NCI-H1092 (cell line): ENCODE measurements around the gene CDCA4.

ENCODE experiments used
- DNase-seq: peaks from one replicate; lab custom pipeline; 2025; lab: John Stamatoyannopoulos, UW

CDCA4 gene

GRCh38 chr14:105013150-105013785 is 7.6 kb downstream of the CDCA4 start:
- no peak for DNase-seq

GRCh38 chr14:105012171-105012985 is 8.5 kb downstream of the CDCA4 start:
- DNase-seq = no peak

DNA sequence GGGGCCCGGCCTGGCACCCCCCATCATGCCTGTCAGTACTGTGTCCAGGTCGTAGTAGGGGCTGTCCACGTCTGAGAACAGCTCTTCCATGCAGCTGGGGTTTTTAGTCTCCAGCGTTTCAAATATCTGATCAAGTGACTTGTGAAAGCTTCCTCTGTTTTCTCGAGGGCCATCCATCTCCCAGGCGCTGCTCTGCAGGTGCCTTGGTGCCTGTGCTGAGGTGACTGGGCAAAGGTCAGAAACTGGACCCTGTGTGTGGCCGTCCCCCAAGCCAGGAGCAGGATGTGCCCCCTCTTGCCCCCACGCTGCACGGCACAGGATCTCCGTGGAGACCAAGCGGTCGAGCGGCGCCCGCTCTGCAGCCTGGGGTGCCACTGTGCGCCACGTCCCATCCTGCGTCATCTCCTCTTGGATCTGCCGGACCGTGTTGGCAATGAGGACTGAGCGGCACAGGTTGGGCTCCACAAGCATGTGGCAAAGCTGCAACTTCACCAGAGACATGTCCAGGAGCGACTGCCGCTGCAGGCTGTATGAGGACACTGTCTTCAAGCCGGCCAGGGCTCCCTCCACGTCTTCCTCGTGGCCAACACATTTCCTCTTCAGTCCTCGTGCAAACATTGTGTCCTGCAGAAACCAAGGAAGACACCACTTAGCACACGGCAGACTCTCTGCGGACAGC is 9.4 kb downstream of the CDCA4 start:
- DNase-seq = no peak

DNA sequence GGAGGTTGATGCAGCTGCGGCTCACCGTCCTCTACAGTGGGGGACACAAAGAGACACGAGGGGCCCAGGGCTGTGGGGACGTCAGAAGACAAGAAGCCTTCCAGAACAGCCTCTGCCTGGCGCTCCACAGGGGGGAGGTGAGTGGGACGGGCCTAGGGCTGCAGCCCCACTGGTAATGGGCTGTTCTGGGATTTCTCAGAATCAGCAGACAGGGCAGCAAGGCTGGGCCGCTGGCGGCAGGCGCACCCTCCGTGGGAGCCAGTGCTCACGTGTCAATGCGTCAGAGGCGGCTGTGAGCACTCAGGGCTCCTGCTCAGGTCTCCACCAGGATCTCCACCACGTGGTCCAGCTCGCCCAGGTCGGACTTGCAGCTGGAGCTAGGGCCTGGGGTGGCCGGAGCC is 10.0 kb downstream of the CDCA4 start:
- DNase-seq = no peak

- DNase-seq = no peak
Measured at GRCh38 chr14:105010106-105010505, 10.8 kb downstream of the CDCA4 start.

DNA sequence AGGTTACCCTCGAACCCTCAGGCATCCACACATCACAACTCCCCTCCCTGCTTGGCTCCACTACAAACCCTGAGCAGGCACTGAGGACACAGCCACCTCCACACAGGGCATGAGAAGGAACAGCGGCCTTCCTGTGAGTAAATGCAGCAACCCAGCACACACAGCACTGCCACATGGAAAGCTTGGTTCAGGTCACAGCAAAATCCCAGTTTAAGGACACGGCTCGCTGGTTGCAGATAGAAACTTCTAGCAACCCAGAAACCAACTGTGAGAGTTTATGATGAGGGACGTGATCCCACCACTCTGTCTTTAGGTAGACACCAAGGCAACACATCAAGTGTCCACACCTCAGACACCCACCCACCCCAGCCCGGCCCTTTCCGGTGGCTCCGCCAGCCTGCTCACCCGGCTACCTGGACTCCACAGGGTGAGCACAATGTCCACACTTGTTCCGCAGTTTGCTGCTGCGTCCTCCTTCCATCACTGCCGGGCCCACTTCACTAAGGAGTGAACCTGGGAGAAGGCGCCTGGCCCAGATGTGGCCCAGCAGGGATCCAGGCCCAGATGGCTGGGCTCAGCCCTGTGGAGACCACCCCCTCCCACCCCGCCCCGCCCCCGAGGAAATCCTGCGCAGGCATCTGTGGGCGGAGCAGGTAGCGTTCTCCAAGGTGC is 13.2 kb downstream of the CDCA4 start:
- no peak for DNase-seq

GRCh38 chr14:105006831-105007592 is 13.9 kb downstream of the CDCA4 start:
- no peak for DNase-seq

DNA sequence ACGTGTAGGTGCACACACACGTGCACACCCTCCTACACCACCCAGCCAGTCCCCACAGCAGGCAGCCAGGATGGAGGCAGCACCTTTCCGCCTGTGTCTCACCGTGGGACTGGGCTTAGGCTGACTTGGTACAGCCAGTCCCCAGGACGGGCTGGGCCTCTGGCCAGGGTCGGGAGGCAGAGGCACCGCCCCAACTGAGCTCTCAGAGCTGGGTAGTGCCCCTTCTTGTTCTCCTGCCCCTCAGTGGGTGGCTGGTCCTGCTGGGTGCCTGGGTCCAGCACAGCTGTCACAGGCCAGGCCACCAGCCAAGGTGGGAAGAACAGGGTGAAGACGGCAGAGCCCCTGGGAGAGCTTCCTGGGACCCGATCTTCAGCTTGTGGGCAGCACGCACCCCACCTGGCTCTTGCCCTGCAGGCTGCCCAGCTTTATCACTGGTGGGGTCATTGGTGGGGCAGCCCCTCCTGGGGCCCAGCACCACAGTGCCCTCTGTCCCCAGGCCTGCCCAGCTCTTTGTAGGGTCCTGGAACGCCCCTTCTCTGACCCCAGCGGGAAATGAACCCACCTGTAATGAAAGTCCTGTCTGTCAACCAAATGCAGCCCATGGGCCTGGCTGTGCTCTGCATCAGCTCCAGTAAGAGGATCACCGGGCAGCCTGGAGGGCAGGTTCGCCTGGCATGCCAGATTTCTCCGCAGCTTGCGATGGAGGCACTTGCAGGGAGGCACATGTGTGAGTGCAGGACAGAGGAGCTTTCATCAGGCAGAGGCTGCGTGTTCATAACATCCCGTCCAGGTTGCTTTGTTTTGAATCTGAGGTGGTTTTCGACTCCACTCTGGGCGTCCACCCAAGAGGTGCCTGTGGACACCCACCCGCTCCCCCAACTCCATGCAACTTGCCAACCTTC is 14.7 kb downstream of the CDCA4 start:
- DNase-seq = no peak

DNA sequence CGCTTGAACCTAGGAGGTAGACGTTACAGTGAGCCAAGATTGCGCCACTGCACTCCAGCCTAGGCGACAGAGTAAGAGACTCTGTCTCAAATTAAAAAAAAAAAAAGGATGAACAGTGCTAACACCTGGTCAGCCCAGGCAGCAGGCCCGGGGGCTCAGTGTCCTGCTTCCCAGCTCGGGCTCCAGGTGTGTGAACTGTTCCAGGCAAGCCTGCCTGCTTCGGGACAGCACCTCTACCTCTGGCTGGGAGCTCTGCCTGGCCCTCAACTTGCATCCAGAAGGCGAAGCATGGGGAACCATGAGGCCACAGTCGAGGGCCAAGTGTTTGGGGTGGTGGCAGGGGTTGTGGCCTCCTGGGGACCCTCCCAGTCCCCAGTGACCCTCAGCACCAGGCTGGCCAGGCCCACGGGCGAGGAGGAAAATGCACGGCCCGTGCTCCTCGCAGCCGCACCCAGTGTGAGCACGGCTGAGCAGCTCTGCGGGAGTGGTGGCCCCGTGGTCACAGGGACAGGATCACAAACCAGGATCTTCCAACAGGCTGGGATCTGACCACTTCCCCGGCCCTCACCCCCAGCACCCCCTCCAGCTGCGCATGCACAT is 15.5 kb downstream of the CDCA4 start:
- DNase-seq = no peak

DNA sequence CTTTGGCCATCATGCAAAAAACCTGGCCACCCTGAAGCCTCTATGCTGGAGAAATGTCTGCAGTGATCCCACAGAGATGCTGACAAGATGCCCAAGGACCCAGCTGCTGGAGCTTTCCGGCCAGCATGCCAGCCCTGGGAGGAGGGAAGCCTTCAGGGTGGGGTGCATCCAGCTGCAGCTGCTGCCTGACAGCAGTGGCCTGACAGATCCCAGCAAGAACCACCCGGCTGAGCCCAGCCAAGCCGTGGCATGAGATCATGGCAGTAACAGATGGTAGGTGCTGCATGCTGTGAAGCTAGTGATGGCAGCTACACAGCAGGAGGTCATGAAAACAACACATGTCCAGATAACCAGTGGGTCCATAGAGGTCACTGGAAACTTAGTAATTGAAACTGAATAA is 21.5 kb downstream of the CDCA4 start:
- no peak for DNase-seq

- peak; percentile 75 for DNase-seq
Measured at GRCh38 chr14:104998801-104999200, 22.1 kb downstream of the CDCA4 start.

- no peak for DNase-seq
Measured at GRCh38 chr14:104996483-104996882, 24.4 kb downstream of the CDCA4 start.

GRCh38 chr14:104996032-104996431 is 24.9 kb downstream of the CDCA4 start:
- DNase-seq = no peak

- DNase-seq = no peak
Measured at GRCh38 chr14:104994978-104995377, 25.9 kb downstream of the CDCA4 start.

GRCh38 chr14:104993808-104994591 is 26.9 kb downstream of the CDCA4 start:
- DNase-seq = no peak

DNA sequence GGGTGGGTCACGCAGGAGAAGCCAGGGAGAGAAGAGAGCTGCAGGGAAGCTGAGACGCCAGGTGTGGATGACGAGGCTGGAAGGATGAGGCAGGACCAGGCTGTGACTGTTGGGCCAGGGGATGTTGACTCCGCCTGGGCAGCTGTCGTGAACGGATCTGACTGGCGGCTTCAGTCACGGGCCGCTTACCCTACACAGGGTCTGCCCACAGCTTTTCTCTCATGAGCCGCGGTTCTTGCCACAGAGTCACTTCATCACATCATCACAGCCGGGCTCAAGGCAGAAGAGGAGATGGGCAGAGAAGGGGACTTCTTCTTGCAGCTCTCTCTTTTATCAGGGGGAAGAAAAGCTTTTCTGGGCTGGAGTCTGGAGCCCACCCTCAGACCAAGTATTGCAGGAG is 27.6 kb downstream of the CDCA4 start:
- no peak for DNase-seq

DNA sequence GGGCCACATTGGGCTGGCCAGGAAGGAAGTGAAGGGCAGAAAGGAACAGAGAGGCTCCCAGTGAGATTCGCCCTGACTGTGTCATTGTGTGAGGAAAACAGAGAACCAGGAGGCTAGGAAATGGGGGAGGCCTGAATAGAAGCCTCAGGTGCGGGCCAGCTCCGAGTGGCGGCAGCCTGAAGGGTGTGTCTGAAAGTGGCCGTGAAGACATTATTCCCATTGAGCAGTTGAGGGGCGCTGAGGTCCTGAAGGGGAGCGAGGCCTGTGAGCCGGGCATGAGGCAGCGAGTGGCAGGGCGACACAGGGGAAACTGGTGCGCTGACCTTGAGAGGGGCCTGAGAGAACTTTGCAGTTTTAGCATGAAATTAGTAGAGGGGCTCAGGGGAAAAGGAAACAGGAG is 28.4 kb downstream of the CDCA4 start:
- no peak for DNase-seq

DNA sequence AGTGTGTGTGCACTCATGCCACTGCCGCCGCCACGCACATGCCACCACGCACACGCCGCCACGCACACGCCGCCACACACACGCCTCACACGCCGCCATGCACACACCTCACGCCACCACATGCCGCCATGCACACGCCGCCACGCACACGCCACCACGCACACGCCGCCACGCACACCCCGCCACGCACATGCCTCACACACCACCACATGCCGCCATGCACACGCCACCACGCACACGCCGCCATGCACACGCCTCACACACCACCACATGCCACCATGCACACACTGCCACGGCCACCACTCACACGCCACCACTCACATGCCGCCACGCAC is 29.0 kb downstream of the CDCA4 start:
- DNase-seq = no peak

- no peak for DNase-seq
Measured at GRCh38 chr14:104989951-104990303, 31.0 kb downstream of the CDCA4 start.
